Measurements from ENCODE around the gene TXNDC11.

DNA sequence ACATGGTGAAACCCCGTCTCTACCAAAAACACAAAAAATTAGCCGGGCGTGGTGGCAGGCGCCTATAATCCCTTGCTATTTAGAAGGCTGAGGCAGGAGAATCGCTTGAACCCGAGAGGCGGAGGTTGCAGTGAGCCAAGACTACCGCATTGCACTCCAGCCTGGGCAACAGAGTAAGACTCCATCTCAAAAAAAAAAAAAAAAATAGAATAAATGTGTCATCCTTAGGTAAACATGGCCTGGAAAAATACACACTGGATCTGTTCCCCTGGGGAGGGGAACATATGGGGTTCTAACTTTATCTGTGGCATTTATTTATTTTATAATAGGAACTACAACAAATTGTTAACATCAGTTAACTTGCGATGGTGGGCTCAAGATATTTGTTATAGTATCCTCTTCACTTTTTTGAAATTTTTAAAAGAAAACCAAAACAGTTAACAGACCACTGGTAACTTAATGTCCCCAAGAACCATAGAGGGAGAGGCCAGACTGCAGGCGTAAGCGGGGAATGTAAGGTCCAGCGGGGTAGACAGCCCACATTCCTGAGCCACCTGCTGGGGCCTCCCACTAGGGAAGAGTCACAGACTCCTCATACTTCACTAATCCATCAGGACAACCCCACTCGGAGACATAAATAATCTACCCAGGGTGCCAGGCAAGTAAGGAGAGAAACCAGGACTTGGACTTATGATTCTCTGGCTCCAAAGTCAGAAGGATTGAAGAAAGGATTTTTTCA is 12.5 kb upstream of the TXNDC11 start:
- TF ChIP-seq POLR2A (IDR thresholded peaks at IDR 0.05; ENCODE audit: extremely low read depth, insufficient read length), result no peak
- TF ChIP-seq, protein P1, sequence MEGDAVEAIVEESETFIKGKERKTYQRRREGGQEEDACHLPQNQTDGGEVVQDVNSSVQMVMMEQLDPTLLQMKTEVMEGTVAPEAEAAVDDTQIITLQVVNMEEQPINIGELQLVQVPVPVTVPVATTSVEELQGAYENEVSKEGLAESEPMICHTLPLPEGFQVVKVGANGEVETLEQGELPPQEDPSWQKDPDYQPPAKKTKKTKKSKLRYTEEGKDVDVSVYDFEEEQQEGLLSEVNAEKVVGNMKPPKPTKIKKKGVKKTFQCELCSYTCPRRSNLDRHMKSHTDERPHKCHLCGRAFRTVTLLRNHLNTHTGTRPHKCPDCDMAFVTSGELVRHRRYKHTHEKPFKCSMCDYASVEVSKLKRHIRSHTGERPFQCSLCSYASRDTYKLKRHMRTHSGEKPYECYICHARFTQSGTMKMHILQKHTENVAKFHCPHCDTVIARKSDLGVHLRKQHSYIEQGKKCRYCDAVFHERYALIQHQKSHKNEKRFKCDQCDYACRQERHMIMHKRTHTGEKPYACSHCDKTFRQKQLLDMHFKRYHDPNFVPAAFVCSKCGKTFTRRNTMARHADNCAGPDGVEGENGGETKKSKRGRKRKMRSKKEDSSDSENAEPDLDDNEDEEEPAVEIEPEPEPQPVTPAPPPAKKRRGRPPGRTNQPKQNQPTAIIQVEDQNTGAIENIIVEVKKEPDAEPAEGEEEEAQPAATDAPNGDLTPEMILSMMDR (IDR thresholded peaks at IDR 0.05; ENCODE audit: low read depth, low read length), result no peak
- TF ChIP-seq, protein P2, sequence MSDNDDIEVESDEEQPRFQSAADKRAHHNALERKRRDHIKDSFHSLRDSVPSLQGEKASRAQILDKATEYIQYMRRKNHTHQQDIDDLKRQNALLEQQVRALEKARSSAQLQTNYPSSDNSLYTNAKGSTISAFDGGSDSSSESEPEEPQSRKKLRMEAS (IDR thresholded peaks at IDR 0.05; ENCODE audit: low read depth, low read length), result no peak

All from NB4 (cell line).